ENCODE results near the gene HIPK2.
"Not testable (repeated sequence)": the region's sequence is repeated elsewhere in the genome, so short reads cannot be mapped to it uniquely, and the experiment has no call there.

Gene HIPK2

DNA sequence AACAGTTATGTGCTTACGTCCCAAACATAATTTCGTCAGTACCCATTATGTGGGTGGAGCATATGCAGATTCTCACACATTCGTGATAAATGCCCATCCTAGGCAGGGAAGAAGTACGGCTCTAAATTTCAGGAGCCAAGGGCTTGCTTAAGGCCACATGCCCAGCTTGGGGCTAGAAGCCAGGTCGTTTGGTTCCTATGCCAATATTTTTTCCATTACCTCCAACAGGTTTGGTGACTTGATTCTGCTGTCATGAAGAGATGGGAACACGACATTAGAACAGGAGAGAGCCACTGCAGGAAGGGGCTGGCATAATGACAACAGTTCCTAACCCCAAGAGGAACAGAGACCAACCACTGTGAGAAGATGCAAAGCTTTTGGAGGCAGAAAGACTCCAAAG lies 85.1 kb downstream of the HIPK2 start:
- DNase-seq, result no peak

GRCh38 chr7:139691253-139691781 lies 86.5 kb downstream of the HIPK2 start:
- DNase-seq, result no peak

- DNase-seq, result no peak
Measured at GRCh38 chr7:139687980-139688632, 89.7 kb downstream of the HIPK2 start.

DNA sequence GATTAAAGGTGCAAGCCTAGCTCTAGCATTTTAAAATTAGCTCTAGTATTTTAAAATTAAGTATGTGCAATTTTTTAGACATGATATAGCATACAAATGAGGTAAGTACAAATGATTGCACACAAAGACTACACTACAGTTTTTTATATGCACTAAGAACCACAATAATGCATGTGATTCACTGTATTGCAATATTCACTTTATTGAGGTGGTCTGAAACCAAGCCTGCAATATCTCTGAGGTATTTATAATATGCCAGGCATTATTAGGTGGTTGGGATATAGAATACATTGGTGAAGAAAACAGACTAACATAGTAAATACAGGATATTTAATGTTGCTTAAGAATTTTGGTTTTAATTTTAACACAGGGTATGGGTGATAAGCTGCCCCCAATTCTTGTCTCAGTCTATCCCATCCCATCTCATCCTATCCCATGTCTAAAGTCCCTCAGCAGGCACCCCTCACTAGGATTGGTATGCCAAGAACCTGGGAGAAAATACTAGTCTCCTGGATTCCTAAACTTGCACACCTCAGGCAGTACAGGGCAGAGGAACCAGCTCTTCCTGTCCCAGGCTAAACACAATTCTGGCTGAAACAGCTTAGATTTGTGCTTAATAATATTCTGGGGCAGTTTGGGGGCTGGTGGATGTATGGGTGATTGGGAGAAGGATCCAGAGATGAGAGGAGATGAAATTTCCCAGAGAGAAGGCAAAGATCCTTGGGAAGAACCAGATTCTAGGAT lies 90.4 kb downstream of the HIPK2 start:
- no peak for DNase-seq

DNA sequence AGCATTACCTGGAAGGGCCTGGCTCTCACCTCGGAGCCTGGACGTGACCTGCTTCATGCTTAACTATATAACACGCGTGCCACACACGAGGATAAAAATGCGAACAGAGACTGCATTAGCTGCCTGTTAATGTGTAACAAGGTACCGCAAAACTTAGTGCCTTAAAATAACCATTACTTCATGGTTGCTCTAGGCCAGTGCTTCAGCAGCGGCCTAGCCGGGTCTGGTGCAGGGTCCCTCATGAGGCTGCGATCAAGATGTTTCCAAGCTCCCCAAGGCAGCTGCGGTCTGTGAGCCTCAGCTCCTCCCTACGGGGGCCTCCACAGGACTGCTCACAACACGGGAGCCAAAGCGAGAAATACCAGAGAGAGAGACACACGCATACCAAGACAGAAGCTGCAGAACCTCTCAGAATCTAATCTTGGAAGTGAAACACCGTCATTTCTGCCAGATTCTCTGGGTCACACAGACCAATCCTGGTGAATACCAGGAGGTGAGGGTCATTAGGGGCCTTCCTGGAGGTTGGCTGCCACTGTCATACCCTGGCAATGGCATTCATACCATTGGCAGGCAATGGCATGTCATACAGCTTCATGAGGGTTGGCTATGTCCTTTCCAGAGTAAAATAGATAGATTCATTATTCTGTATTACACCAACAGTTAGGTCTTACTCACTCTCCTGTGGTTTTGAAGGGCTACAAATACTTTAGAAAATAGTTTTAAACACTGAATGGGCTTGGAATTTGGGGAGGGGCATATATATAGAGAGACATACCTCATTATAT lies 94.5 kb downstream of the HIPK2 start:
- DNase-seq, result no peak

GRCh38 chr7:139682136-139683013 lies 95.4 kb downstream of the HIPK2 start:
- peak; percentile 63 for DNase-seq

DNA sequence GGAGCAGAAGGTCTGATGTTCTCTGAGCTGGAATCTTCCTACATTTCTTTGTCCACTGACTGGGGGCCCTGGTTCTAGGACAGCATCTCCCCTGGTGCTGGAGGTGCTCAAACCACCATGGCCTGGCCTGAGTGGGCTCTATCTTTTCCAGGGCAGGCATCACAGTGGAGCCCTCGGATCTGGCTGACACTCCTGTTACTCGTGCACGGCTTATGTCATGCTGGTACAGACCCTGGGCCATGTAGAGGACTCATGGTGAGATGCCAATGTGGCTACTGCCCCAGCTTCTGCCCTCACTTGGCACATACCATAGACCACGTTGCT lies 96.0 kb downstream of the HIPK2 start:
- DNase-seq, result no peak

- DNase-seq, result no peak
Measured at GRCh38 chr7:139681463-139681755, 96.4 kb downstream of the HIPK2 start.

GRCh38 chr7:139680676-139681462 lies 96.9 kb downstream of the HIPK2 start:
- peak; percentile 71 for DNase-seq

DNA sequence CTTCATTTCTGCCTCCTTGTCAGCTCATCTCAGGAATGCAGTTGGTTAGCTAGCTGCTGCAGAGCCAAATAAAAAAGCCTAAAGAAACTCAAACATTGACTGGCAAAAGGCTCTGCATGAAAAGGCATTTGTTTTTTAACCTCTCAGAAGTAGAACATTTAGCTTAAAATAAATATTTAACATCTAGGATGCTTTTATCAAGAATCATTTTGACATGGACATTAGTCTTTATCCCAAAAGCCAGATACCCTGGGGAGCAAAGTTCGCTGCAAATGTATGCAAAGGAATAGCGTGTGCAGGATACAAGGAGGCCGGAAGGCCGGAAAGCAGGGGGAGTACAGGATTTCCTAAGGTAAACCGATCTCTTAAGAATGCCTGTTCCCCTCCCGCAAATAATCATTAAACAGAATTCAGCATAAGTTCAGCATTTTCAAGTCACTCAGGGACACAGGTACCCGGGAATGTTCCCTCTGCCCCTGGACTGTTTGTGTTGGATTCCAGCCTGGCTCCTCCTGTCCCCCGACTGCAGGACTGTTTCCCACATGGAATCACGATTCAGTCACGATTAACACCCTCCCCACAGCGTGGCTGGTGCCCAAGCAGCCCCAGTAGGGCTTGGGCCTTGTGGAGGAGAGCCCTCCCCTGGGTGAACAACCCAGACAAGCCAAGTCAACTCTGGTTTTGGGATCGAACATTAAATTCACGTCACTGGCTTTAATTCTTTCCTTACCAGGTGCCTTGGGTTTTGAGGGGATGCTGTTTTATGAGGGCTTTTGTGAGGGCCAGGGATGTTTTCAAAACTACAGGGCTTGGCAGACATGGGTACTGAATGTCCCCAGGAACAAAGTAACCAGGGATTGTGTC lies 97.8 kb downstream of the HIPK2 start:
- DNase-seq, result no peak

DNA sequence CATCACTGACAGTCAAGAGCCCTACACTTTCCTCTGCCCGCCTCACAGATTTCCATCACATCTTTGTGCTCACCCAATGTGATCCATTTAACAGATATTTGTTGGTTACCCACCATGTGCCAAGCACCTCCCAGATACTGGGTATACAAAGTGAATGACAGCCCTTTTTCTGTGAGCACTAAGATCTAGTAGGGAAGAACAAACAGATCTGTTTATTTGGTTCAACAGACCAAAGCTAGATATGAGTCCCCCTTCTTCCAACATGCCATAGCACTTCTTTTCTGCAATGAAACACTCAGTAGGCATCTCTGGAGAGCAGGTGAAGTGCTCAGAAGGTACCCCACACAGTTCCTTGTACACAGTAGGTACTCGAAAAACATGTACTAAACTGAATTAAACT lies 101.4 kb downstream of the HIPK2 start:
- no peak for DNase-seq

GRCh38 chr7:139675127-139676125 lies 102.4 kb downstream of the HIPK2 start:
- no peak for DNase-seq

DNA sequence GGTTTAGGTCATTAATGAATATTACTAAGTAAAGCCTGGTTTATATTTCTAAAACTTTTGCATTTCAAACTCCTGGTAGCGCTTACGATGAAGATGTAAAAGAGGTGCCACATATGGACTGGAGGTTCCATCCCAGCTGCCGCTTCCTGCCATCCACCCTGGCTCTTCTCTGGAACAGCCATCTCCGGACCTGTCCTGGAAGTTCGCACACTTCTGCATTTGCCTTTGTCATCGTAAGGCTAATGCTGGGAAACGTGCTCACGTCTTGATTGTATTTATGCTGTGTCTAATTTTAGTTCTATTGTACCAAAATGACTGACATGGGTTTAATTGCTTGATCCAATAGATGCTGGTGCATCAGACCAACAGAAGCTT lies 103.1 kb downstream of the HIPK2 start:
- no peak for DNase-seq

DNA sequence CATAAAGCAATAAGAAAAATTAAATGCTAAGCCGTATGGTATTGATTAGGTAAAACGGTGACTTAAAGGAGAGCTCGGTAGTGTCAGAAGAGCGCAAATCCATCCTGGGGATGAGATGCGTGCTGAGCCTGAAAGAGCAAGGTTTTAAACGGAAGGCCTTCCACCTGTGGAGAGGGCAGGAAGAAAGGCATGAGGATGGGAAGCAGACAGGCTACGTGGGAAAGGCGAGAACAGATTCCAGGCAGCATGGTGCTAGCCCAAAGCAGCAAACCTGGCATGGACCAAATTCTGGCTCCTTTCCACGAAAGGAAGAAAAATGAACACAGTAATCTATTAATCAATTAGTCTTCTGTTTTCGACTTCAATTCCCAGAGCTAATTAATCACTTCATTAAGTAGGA lies 103.5 kb downstream of the HIPK2 start:
- DNase-seq, result no peak

GRCh38 chr7:139673762-139674161 lies 104.0 kb downstream of the HIPK2 start:
- no peak for DNase-seq

- no peak for DNase-seq
Measured at GRCh38 chr7:139673230-139673629, 104.6 kb downstream of the HIPK2 start.

- DNase-seq, result no peak
Measured at GRCh38 chr7:139671967-139672366, 105.8 kb downstream of the HIPK2 start.

GRCh38 chr7:139670662-139671061 lies 107.1 kb downstream of the HIPK2 start:
- not testable (repeated sequence) for DNase-seq

DNA sequence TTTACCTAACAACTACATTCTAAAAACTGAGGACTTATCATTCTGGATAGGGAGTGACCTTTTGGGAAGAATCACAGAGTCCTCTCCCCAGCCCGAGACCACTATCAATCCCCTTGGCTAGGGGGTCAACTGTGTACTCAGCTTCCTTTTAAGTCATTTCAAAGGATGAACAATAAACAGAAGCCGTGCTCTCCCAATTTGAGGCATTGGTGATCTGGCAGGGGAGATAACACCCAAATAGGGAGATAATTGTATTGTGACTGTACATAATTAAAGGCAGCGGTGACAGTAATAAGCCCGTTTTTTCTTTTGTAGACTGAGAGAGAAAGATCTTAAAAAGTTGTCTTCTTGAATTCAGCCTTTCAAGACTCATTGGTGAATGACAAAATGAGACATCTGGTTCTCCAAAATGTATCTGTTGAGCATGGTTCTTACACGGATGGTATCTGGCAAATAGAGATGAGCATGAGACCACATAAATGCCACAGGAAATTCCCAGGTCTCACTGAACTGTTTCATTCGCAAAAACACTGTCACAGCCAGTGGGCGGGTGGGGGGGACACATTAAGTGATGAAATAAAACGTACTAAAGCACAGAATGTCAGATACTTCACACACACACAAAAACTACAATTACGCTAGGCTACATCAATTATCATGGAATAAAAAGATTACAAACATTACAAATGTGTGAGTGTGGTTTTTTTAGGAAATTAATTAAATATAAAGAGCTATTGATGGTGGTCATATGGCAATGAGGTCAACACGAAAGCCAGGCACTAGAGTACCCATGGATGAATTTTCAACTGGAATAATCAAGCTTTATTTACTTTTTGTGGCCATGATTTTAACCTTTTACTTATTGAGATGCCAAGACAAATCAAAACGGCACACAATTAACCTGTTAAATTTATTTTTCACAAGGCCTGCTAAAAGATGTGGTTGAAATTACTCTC lies 108.4 kb downstream of the HIPK2 start:
- DNase-seq, result no peak

All from T1000 (cell line).